Measurements from ENCODE around the gene RGL1. TPM values are rescaled to one million over a fixed set of nuclear protein-coding genes. Genes with fewer than 3 reads are reported as not detected.
A peak's percentile ranks its signal among the peaks of the same experiment; 100 is the strongest.

RGL1 gene
- total RNA-seq, 4 donors from 2014 or later, result 31.5 to 51.5 (median 37.5) TPM

- intact Hi-C loops (cut with DNase I), result no loop called here
- Histone ChIP-seq H3K4me3 (no peak overlapping the region), H3K27ac (replicated peaks in 1 of 4) (peak overlapping the region in 2 of 4 donors; percentile 10 to 32)
These were observed 26.4 kb downstream of the RGL1 start for GRCh38 chr1:183831311-183831710.

GRCh38 chr1:183832459-183832858, 27.5 kb downstream of the RGL1 start:
- H3K27ac ChIP-seq (replicated peaks in 1 of 4), result peak overlapping the region in 2 of 4 donors; percentile 71 to 73

More at GRCh38 chr1:183831311-183831710, 26.4 kb downstream of the RGL1 start:
- TF ChIP-seq POLR2A (IDR thresholded peaks at IDR 0.05; ENCODE audit: low read depth), result no peak
- no peak for TF ChIP-seq EP300 (IDR thresholded peaks at IDR 0.05)
- TF ChIP-seq CTCF (IDR thresholded peaks at IDR 0.05), result no peak
- TF ChIP-seq POLR2AphosphoS5 (IDR thresholded peaks at IDR 0.05), result no peak
- Histone ChIP-seq H3K9me3 (no peaks in the 10 kb centered on the region), H3K36me3 (no peaks in the 10 kb centered on the region), H3K4me1 (peaks cover 21 to 78% (median 63%) of the 10 kb centered on the region in 4 donors), H3K27me3 (no peaks in the 10 kb centered on the region)
- no peak for DNase-seq (ENCODE audit: extremely low spot score)

DNA sequence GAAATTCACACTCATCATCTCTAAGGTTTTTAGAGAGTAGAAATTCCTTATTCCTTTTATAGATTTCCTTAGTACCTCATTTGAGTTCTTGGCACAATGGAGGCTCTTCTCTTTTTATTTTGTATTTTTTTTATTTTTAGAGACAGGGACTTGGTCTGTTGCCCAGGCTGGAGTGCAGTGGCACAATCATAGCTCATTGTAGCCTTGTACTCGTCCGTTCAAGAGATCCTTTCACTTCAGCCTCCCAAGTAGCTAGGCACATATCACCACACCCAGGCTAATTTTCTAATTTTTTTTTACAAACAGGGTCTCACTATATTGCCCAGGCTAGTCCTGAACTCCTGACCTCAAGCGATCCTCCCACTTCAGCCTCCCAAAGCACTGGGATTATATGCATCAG, 29.6 kb downstream of the RGL1 start:
- Histone ChIP-seq H3K4me1 (peaks cover 7 to 63% (median 49%) of the 10 kb centered on the region in 4 donors), H3K36me3 (no peaks in the 10 kb centered on the region), H3K27me3 (no peaks in the 10 kb centered on the region), H3K4me3 (peak overlapping the region in 2 of 4 donors; percentile 17 to 21), H3K27ac (replicated peaks in 1 of 4) (peak overlapping the region; percentile 48 to 74 (median 72)), H3K9me3 (no peaks in the 10 kb centered on the region)
- intact Hi-C loops (cut with DNase I), result no loop called here
- DNase-seq (ENCODE audit: extremely low spot score), result no peak
- no peak for TF ChIP-seq EP300 (IDR thresholded peaks at IDR 0.05)
- no peak for TF ChIP-seq CTCF (IDR thresholded peaks at IDR 0.05)
- TF ChIP-seq POLR2AphosphoS5 (IDR thresholded peaks at IDR 0.05), result peak in 1 of 2 donors; percentile 34
- no peak for TF ChIP-seq POLR2A (IDR thresholded peaks at IDR 0.05; ENCODE audit: low read depth)
- 41% methylated on average over 3 of the region's 3 CpGs for WGBS

More at GRCh38 chr1:183832459-183832858, 27.5 kb downstream of the RGL1 start:
- Histone ChIP-seq H3K4me1 (peaks cover 14 to 78% (median 63%) of the 10 kb centered on the region in 4 donors), H3K4me3 (no peak overlapping the region), H3K9me3 (no peaks in the 10 kb centered on the region), H3K36me3 (no peaks in the 10 kb centered on the region), H3K27me3 (no peaks in the 10 kb centered on the region)
- TF ChIP-seq CTCF (IDR thresholded peaks at IDR 0.05) (no peak), EP300 (IDR thresholded peaks at IDR 0.05) (no peak), POLR2AphosphoS5 (IDR thresholded peaks at IDR 0.05) (no peak)
- DNase-seq (ENCODE audit: extremely low spot score), result no peak
- intact Hi-C loops (cut with DNase I), result no loop called here

DNA sequence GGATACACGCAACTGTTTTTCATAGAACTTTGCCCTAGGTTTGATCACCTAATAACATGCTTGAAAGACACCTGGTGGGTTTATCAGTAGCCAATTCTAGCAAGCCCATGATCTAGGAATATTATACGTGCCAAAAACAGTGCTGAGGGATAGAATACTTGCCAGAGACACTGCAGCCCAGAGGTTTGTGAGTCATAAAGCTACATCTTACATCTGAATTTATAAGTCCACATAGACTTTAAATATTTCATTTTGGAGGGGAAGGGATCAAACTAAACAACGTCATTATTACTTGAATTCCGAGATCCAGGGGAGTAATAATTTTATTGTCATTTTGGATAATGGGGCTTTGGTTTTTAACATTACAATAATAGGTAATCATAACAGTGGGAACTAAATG, 31.7 kb downstream of the RGL1 start:
- Histone ChIP-seq H3K27me3 (no peaks in the 10 kb centered on the region), H3K9me3 (no peaks in the 10 kb centered on the region), H3K27ac (replicated peaks in 1 of 4) (no peak overlapping the region), H3K36me3 (no peaks in the 10 kb centered on the region), H3K4me1 (peaks cover 8 to 52% (median 40%) of the 10 kb centered on the region in 4 donors), H3K4me3 (no peak overlapping the region)
- DNase-seq (ENCODE audit: extremely low spot score), result no peak
- no peak for TF ChIP-seq EP300 (IDR thresholded peaks at IDR 0.05)
- TF ChIP-seq POLR2AphosphoS5 (IDR thresholded peaks at IDR 0.05), result no peak
- TF ChIP-seq POLR2A (IDR thresholded peaks at IDR 0.05; ENCODE audit: low read depth), result no peak
- no peak for TF ChIP-seq CTCF (IDR thresholded peaks at IDR 0.05)
- intact Hi-C loops (cut with DNase I), result no loop called here
- WGBS, result 67% methylated on average over 4 of the region's 4 CpGs

GRCh38 chr1:183837062-183837461, 32.1 kb downstream of the RGL1 start:
- Histone ChIP-seq H3K9me3 (no peaks in the 10 kb centered on the region), H3K27me3 (no peaks in the 10 kb centered on the region), H3K4me1 (peaks cover 13 to 57% (median 44%) of the 10 kb centered on the region in 4 donors), H3K4me3 (no peak overlapping the region), H3K27ac (replicated peaks in 1 of 4) (no peak overlapping the region), H3K36me3 (no peaks in the 10 kb centered on the region)
- TF ChIP-seq POLR2A (IDR thresholded peaks at IDR 0.05; ENCODE audit: low read depth) (no peak), CTCF (IDR thresholded peaks at IDR 0.05) (no peak), POLR2AphosphoS5 (IDR thresholded peaks at IDR 0.05) (no peak), EP300 (IDR thresholded peaks at IDR 0.05) (no peak)
- 91% methylated on average over 1 of the region's 1 CpG for WGBS
- intact Hi-C loops (cut with DNase I), result no loop called here
- no peak for DNase-seq (ENCODE audit: extremely low spot score)

Measured in esophagus muscularis mucosa (tissue), 4 donors.